HEK293T (cell line): ENCODE data around the gene HCCS.
A peak's percentile ranks its signal among the peaks of the same experiment; 100 is the strongest.

ENCODE experiments used
- CTCF ChIA-PET: fragments of 350-600 bp; formaldehyde crosslinking; extraction: SDS; loops from one replicate; lab custom pipeline; 2021; ENCODE audit warnings: antibody characterized with exemption, inconsistent platforms; lab: Yijun Ruan, JAX
- POLR2A ChIA-PET: fragments of 350-600 bp; formaldehyde crosslinking; extraction: SDS; loops from one replicate; lab custom pipeline; 2020; ENCODE audit warnings: antibody characterized with exemption, inconsistent platforms; lab: Yijun Ruan, JAX
- DNase-seq: peaks from one replicate; pipeline ENCODE4 v3.0.0; 2012; ENCODE audit warnings: mixed read lengths; ENCODE audit errors: extremely low spot score
- ARNT ChIP-seq: fragments of 450-650 bp; IDR thresholded peaks from 2 replicates; pipeline ENCODE4 v1.6.1; 2017; ENCODE audit warnings: mild to moderate bottlenecking
- BHLHE40 ChIP-seq: fragments of 450-650 bp; IDR thresholded peaks from 2 replicates; pipeline ENCODE4 v1.6.1; 2016; ENCODE audit warnings: mild to moderate bottlenecking, moderate library complexity, borderline replicate concordance
- CTBP1 ChIP-seq: fragments of 450-650 bp; IDR thresholded peaks from 2 replicates; pipeline ENCODE4 v1.6.1; 2016; ENCODE audit warnings: borderline replicate concordance
- ELF4 ChIP-seq: fragments of 450-650 bp; IDR thresholded peaks from 2 replicates; pipeline ENCODE4 v1.6.1; 2017; ENCODE audit warnings: antibody characterized with exemption
- FOXA1 ChIP-seq: fragments of 450-650 bp; IDR thresholded peaks from 2 replicates; pipeline ENCODE4 v1.6.1; 2016; ENCODE audit warnings: mild to moderate bottlenecking
- FOXK2 ChIP-seq: fragments of 450-650 bp; IDR thresholded peaks from 2 replicates; pipeline ENCODE4 v1.6.1; 2016; ENCODE audit warnings: mild to moderate bottlenecking
- FOXM1 ChIP-seq: fragments of 450-650 bp; IDR thresholded peaks from 2 replicates; pipeline ENCODE4 v1.6.1; 2017; ENCODE audit warnings: mild to moderate bottlenecking, borderline replicate concordance
- HDGF ChIP-seq: fragments of 450-650 bp; IDR thresholded peaks from 2 replicates; pipeline ENCODE4 v1.6.1; 2017; ENCODE audit warnings: antibody characterized with exemption, borderline replicate concordance
- L3MBTL2 ChIP-seq: fragments of 450-650 bp; conservative IDR thresholded peaks from 2 replicates; pipeline ENCODE4 v1.6.1; 2016; ENCODE audit warnings: mild to moderate bottlenecking
- LEF1 ChIP-seq: fragments of 450-650 bp; IDR thresholded peaks from 2 replicates; pipeline ENCODE4 v1.6.1; 2017; ENCODE audit warnings: mild to moderate bottlenecking, borderline replicate concordance
- NFRKB ChIP-seq: fragments of 450-650 bp; IDR thresholded peaks from 2 replicates; pipeline ENCODE4 v1.6.1; 2016; ENCODE audit warnings: mild to moderate bottlenecking, moderate library complexity
- PKNOX1 ChIP-seq: fragments of 450-650 bp; IDR thresholded peaks from 2 replicates; pipeline ENCODE4 v1.6.1; 2016
- SP1 ChIP-seq: fragments of 450-650 bp; IDR thresholded peaks from 2 replicates; pipeline ENCODE4 v1.6.1; 2017
- SUZ12 ChIP-seq: fragments of 450-650 bp; IDR thresholded peaks from 2 replicates; pipeline ENCODE4 v1.6.1; 2016; ENCODE audit warnings: mild to moderate bottlenecking
- TARDBP ChIP-seq: fragments of 450-650 bp; IDR thresholded peaks from 2 replicates; pipeline ENCODE4 v1.6.1; 2016
- ZNF384 ChIP-seq: fragments of 450-650 bp; IDR thresholded peaks from 2 replicates; pipeline ENCODE4 v1.6.1; 2016

The HCCS gene

GRCh38 chrX:11111037-11111851, at the start of gene HCCS:
Gene HCCS (plus strand): TSS chrX:11111332. CDS start chrX:11112061, 729 bp downstream.
- ChIA-PET POLR2A (interaction anchor here (0.6 to 0.8 kb wide), 2 partner anchors 14 to 357 kb away, joined by 3 read pairs; no protein-coding TSS in a partner anchor), CTCF (no interaction called here)
- TF ChIP-seq SUZ12 (no peak), FOXK2 (no peak), ELF4 (no peak), FOXM1 (peak; percentile 60; the same call in 1 of the 2 replicates), ARNT (peak; percentile 95), PKNOX1 (peak; percentile 95), ZNF384 (no peak), L3MBTL2 (peak; percentile 43), CTBP1 (no peak), BHLHE40 (no peak), SP1 (no peak), HDGF (no peak), FOXA1 (no peak), LEF1 (no peak)
- DNase-seq: peak; percentile 81

GRCh38 chrX:11064276-11064675, 46.9 kb upstream of the HCCS start:
- POLR2A ChIA-PET: no interaction called here
- TF ChIP-seq ARNT (no peak), L3MBTL2 (no peak), HDGF (no peak), ELF4 (no peak)
- CTCF ChIA-PET: no interaction called here
- no peak for DNase-seq

GRCh38 chrX:11064851-11065600, 46.1 kb upstream of the HCCS start:
- TF ChIP-seq SUZ12 (no peak), NFRKB (no peak), BHLHE40 (no peak), HDGF (no peak), FOXK2 (no peak)
- ChIA-PET POLR2A (no interaction called here), CTCF (no interaction called here)
- DNase-seq: no peak

- POLR2A ChIA-PET: no interaction called here
- no peak for TF ChIP-seq ARNT
- TF ChIP-seq ZNF384: no peak
- no peak for TF ChIP-seq HDGF
- TF ChIP-seq FOXM1: no peak
- no peak for TF ChIP-seq SUZ12
- TF ChIP-seq L3MBTL2: no peak
- no peak for TF ChIP-seq NFRKB
- no peak for TF ChIP-seq BHLHE40
- no peak for TF ChIP-seq SP1
- TF ChIP-seq PKNOX1: no peak
- DNase-seq: no peak
- CTCF ChIA-PET: no interaction called here
Observed at GRCh38 chrX:11066812-11067211, 44.3 kb upstream of the HCCS start.

GRCh38 chrX:11073381-11073780, 37.8 kb upstream of the HCCS start:
- POLR2A ChIA-PET: no interaction called here
- CTCF ChIA-PET: no interaction called here
- DNase-seq: no peak
- TF ChIP-seq L3MBTL2: no peak
- TF ChIP-seq LEF1: no peak

GRCh38 chrX:11080741-11081305, 30.3 kb upstream of the HCCS start:
- TF ChIP-seq BHLHE40 (no peak), LEF1 (no peak), SP1 (no peak)
- ChIA-PET POLR2A (no interaction called here), CTCF (no interaction called here)
- DNase-seq: no peak

- DNase-seq: no peak
- CTCF ChIA-PET: no interaction called here
- TF ChIP-seq NFRKB: no peak
- TF ChIP-seq SP1: no peak
- TF ChIP-seq FOXA1: no peak
- no peak for TF ChIP-seq CTBP1
- TF ChIP-seq ARNT: no peak
- TF ChIP-seq PKNOX1: no peak
- TF ChIP-seq LEF1: no peak
- no peak for TF ChIP-seq BHLHE40
- TF ChIP-seq TARDBP: no peak
- TF ChIP-seq FOXK2: no peak
- POLR2A ChIA-PET: no interaction called here
Observed at GRCh38 chrX:11081511-11081910, 29.6 kb upstream of the HCCS start.
